Activated CD8-positive, alpha-beta memory T cell treated with anti-CD3 and anti-CD28 coated beads for 48 hours (primary cell): ENCODE data around the gene CASS4.

Source experiments
- DNase-seq, 3 experiments: peaks; one replicate each; pipeline ENCODE4 v3.0.0-alpha.2; 2020; ENCODE audit warnings: low read depth in 2 of 3, low spot score in 2 of 3

Gene CASS4

DNA sequence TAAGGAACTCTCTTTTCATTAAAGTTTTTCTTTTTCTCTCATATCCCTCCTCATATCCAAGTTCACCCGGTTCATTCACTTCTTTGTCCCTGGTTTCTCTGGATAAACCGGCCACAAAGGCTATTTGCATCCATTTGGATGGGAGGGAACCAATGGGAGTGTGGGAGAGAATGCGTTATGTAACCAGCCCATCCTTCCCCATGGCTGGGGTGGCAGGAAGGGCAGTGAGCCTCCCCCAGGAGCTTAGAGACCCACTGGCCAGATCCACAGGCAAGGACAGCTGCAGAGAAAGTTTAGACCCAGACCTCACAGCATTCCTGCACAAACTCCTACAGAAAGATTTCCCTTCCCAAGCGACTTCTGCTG is 10.7 kb downstream of the CASS4 start:
- no peak for DNase-seq

DNA sequence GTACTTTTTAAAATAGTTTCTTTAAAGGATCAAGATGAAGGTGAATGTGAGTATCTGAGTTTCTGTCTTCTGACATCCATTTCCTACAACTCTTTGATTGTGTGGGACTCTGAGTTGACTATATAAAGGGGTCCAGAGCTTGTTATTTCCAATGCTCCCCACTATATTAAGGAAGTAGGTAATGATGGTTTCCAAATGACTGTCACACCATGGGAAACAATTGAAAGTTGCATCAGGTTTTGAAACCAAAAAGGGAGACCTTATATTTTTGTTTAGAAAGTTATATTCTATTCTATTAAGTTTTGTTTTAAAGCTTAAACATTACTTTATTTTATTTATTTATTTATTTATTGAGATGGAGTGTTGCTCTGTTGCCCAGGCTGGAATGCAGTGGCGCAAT is 11.2 kb downstream of the CASS4 start:
- DNase-seq: no peak

DNA sequence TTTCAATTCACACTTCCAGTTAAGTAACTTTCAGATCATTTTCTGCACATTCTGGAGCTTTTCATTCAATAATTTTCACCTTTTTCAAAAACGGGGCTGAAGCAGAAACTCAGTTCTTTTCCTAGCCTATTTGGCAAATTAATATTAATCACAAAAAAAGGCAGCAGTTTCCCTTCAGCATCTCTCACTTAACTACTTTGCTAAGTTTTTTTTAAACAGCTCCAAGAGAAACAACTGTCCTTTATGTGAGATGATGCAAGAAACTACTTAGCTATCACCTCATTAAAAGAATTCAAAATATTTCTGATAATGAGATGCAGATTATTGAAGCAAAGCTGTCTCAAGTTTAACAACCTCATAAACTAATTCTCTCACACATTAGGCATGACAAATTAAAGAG is 11.8 kb downstream of the CASS4 start:
- no peak for DNase-seq

DNA sequence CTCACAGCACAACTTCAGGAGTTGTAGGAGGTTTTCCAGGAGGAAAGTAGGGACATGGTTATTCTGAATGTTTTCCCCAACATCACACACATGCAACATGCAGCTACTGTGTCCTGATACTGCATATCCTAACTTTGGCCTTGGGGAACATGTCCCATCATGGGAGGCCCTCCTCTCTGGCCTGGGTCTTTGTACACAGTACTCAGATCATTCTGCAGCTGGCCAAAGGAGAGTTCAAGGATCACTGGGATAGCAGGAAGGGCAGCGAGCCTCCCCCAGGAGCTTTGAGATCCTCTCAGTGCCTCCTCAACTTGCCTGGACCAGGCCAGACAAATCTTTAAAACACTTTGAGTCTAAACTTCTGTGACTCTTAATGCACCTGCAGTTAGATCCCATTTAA is 12.9 kb downstream of the CASS4 start:
- no peak for DNase-seq

DNA sequence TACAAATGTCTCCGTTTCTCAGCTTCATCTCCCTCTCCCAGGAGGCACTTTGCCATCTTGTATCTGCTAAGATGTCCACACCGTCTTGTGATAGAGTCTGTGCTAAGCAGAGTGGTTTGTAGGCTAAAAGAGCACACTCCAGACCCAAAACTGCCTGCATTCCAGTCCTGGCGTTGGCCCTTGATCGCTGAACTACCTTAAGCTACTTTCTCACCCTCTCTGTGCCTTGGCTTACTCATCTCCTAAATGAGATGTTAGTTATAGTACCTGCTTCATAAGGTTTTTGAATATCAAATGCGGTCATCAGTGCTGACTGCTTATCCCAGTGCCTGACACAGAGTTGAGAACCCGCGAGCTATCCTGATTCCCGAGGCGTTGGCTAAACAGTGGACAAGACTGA is 14.0 kb downstream of the CASS4 start:
- DNase-seq: no peak

DNA sequence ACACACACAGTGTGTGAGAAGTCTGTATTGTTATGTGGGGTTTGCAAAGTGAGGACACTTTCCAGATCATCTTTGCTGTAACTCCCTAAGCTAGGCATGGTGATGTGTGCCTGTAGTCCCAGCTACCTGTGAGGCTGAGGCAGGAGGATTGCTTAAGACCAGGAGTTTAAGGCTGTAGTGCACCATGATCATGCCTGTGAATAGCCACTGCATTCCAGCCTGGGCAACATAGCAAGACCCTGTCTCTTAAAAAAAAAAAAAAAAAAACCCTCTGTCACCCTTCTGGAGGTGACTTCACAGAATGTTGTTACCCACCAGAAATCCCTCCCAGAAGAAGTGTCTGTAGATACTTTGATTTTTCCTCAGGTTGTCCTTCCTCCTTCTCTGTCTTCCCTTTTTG is 14.9 kb downstream of the CASS4 start:
- no peak for DNase-seq

DNA sequence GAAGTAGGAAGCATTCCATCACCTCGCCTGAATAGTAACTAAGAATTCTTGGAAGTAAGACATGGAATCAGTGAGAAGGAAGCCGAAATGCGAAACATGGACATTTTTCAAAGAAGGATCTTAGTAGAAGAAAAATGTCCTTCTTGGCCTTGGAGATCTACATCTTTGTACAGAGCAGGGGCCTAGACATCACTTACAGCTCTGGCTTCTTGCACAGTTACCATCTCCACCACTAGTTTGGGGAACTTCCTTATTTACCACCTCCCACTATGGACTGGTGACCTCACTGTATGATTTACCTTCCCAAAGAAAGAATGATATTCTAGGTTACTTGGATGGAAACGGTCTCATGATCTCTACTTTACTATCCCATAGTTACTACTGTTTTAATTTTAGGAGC is 15.7 kb downstream of the CASS4 start:
- no peak for DNase-seq

DNA sequence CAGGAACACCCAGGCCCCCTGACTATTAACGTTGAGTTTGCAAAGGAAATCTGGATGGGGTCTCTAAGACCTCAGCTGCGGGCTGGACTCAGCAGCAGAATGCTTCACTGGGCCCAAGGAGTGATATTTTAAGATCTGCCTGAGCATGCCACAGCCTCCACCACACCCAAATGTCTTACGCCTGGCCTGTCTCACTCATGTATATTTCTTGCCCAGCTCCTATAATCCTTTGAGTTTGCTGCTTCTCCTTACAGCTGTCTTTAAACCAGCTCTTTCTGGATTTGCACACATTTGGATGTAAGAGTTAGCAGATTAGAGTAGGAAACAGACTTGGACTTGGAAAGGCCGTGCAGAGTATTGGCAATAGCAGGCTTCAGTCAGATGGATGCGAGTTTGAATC is 16.4 kb downstream of the CASS4 start:
- DNase-seq: no peak

DNA sequence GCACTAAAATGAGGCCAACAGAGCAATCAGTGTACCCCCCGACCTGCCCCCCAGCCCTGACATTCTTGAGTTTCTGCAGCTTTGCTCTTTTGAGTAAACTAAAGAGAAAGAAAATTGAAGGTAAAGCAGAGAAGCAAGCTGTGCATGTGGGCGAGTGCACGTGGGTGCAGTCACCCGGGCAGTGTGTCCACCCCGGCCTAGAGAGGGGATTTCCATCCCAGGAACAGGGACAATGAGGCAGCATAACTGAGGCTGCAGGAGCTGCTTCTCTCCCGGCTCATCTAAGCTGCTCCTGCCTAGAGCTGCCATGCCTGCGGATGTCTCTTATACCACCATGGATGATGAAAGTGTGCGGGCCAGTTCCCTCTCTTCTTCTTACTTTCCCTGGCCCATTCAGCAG is 16.8 kb downstream of the CASS4 start:
- no peak for DNase-seq

DNA sequence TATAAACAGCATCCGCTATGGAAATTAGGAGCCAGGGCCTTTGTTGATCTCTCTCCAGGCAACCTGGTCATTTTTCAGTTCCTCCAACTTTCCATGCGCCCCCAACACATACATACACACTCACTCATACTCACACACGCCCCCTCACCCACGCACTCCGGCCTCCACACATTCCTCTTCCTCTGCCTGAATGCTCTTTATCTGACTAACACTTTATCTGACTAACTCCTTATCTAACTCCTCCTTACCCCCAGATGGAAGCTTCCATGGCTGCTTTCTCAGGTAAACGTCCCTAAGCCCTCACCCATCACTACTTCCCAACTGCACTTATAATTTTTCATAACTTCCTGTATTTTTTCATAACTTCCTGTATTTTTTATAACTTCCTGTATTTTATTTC is 17.4 kb downstream of the CASS4 start:
- no peak for DNase-seq

DNA sequence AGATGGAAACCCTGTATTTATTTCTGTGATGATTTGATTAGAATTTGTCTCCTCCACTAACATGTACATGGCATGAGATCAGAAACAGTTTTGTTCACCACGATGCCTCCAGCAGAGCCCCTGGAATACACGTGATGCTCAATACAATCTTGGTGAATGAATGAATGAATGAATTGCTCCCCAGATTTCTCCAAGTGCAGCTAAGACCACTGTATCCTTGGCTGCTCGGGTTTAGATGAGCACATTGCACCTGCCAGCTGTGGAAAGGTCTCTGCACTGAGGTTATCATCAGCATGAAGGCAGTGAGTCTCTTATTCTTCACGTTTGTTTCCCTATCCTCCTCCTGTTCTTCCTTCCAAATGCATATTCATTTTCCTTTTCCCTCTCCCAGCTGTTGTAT is 17.9 kb downstream of the CASS4 start:
- no peak for DNase-seq

DNA sequence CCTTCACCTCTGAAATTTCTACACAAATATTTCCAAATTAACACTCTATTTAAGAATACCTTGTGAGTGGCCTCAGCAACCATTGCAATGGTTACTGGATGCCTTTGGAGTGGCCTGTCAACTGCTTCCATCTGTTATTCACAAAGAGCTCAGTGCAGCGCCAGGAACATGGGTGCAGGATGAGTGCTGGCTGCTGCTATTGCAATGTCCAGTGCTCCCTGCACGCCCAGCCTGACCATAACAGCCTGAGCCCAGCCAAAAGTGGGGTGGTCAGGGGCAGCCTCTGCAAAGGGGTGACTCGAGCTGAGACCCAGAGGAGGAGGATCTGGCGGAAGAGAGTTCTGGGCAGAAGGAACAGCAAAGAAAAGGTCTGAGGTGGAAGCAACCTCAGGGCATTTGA is 18.4 kb downstream of the CASS4 start:
- no peak for DNase-seq

DNA sequence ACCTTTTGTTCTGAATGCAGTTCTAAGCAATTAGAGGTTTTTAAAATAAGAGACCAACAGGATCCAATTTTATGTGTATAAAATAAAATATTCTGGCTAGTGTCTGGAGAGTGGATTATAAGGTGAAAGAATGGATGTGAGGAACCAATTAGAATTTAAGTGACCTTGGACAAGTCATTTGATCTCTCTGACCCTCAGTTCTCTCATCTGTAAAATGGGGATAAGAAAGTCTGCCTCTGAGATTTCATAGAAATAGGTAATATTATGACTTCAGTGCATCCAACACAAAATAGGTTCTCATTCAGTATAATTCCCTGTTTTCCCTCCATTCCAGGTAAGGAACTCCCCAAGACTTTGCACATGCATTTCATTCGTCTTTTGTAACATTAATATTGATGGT is 18.9 kb downstream of the CASS4 start:
- DNase-seq: no peak

DNA sequence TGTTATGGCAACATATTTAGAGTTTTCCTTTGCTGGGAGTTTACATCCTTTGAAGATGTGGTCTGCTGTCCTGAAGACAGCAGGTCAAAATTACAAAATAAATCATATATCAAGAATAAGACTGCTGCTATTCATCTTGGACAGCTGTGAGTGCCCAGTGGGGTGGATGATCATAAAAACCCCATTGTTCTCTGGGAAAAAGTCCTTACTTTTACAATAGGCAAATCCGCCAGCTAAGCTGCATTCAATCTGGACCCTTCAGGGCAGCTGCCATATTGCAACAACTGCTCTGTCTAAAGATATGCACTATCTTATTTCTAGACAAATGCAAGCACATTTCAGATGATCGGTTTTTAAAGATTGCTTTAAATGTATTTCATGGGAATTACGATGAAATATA is 19.4 kb downstream of the CASS4 start:
- no peak for DNase-seq

DNA sequence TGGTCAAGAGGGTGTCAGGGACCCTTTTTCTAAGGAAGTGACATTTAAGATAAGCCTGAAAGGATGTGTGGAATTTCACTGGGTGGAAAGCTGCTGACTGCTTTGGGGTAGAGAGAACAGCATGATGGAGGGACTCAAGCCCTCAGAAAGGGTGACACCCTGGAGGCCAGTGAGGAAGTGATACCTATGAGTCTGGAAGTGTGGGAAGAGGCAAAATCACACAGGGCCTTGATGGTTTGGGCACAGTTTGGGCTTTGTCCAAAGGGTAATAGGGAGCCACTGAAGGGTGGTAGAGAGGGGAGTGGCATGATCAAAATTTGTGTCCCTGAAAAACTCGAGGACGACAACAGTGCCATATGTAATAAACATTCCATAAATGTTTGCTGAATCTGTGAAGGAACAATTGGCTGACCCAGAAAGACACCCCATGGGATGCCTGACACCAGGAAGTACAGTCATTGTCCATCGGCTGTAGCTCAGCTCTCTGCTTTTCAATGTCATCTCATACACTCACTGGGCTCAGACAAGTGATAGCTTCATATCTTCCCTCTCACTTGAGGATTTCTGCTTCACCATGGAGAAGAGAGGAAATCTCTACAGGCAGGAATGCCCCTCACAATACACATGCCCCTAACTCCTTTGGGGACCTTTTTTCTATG is 21.3 kb downstream of the CASS4 start:
- DNase-seq: no peak

DNA sequence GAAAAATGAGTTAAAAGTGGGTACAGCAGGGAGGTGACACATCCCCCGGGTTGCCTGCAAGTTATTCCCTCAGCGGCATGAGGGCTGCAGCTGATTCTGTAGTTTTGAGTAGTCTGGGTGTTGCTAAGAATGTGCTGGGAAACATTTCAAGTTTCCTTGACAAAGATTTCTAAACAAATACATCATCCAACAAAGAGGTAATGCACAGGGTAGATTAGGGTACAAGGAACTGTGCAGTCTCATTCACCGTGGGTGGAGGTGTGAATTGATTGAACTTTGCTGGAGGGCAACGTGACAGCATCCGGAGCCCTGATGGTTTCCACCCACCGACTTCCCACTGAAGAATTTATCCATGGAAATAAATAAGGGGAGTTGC is 21.8 kb downstream of the CASS4 start:
- no peak for DNase-seq

DNA sequence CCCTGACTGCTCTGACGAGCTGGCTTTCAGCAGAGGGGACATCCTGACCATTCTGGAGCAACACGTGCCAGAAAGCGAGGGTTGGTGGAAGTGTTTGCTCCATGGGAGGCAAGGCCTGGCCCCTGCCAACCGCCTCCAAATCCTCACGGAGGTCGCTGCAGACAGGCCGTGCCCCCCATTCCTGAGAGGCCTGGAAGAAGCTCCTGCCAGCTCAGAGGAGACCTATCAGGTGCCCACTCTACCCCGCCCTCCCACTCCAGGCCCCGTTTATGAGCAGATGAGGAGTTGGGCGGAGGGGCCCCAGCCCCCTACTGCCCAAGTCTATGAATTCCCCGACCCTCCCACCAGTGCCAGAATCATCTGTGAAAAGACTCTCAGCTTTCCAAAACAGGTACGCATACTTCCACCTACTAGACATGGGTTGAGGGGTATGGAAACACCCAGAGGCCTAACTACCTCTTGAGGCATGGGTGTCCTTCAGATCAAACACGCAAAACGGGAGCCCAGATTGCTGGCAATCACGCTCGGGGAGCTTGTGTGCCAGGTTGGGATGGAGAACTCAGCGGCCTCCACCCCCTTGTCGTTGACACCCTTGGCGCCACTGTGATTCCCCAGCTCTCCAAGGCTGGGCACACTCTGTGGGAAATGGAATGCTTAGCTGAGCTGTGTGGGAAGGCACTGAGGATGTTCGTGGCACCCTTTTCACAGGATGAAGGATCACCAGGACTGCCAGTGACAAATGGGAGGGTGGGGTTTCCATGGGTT is 25.3 kb downstream of the CASS4 start:
- no peak for DNase-seq

DNA sequence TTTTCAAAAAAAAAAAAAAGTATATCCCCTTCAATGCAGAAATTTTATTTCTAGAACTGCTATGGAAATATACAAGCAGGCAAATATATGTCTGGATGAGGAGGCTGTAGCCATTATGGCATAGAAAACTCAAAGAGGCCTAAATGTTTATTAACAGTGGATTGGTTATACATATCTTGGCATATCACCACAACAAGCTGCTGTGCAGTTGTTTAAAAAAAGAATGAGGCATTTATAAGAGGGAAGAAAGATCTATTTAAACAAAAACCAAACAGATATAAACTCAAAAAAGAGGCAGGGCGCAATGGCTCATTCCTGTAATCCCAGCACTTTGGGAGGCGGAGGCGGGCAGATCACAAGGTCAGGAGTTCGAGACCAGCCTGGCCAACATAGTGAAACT is 26.2 kb downstream of the CASS4 start:
- DNase-seq: no peak

DNA sequence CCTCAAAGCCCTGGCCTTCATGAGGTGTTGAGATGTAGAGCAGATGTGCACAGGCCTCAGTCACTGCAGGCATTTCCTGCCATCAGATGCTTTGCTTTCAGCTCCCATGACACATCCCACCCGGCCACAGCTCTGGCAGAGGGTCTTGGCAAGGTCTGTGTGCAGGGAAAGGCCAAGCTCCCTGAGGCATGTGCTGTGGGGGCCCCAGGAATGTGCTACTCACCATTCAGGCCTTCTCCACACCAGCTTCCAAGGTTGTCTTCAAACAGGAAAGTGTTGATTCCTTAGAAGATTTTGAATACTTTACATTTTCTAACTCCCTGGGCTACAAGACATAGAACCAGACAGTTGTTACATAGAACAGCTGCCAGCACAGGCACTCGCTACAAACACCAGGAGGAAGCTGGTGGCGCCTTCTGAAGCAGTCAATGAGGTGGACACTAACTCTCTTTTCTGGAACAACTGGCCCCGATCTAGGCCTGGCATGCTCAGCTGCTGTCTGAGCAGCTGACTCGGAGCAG is 27.8 kb downstream of the CASS4 start:
- DNase-seq: no peak

DNA sequence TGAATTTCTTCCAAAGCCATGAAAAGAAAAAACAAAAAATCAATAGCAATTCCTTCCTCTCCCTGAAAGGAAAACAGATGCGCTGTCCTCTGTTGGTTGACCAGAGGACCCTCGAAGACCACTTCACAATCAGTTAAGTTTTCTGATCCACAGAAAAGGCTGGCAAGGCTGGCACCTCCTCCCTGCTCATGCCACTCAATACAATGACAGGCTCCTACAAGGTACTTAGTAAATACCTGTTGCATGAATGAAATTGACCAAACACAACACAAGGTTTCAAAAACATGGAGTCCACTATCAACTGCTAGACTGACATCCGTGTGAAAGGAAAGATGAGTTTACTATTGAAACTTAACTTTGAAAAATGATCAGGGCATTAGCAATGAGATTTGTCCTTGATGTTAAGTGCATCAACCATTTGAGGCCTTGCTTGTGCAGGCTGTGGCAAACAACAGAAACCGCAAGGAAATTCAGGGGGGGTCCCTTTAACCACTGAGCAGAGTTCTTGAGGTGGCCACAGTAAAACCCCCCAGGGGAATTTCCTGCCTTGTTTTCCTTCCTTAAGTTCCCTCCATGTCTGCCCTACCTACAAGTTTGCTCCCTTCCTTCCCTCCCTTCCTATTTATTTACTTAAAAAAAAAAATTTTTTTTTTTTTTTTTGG is 28.4 kb downstream of the CASS4 start:
- peak in 1 of 3 experiments; percentile 42 for DNase-seq

DNA sequence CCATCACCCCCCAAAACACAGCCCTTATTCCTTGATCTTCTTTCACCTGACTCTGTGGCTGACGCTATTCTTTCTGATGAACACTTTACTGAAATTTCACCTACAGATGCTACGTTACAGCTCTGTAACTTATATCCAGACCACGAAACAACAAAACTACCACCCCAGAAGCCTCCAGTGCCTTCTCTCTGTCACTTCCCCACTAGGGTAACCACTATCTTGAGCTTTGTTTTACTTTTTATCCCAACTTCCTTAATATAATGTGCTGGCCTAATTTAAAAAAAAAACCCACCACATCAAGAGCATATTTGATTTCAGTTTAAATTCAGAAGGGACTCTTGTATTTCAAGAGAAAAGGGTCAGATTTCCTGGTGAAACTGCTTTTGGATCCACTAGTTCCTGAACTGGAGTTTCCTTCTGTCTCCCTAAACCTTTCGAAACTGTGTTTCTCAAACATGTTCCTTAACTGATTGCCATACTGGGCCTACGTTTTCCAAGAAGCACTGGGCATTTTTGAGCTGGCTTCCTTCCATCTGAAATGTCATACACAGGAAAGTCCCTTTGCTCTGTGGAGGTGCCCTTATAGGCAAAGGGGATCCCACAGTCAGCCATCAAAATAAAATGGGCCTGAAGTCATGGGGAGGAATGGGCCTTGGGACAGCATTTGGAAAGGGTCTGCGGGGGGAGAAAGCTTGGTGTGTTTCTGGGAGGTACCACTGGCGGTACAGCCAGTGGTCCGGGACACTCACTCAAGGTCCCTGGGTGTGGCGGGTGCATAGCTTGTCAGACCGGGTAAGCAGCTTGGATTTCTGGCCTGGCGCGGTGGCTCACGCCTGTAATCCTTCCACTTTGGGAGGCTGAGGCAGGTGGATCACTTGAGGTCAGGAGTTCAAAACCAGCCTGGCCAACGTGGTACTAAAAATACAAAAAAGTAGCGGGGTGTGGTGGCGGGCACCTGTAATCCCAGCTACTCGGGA is 30.6 kb downstream of the CASS4 start:
- DNase-seq: no peak
